H1 (cell line): ENCODE data around the gene PDGFD. TPM values are rescaled to one million over a fixed set of nuclear protein-coding genes. Genes with fewer than 3 reads are reported as not detected.

Experiments
- CTCF ChIA-PET: fragments of 300-600 bp; sonication (Branson Sonifier 250); formaldehyde crosslinking; loops from one replicate; lab custom pipeline; 2021; ENCODE audit not compliant: partially characterized antibody; lab: Charles Lee
- POLR2A ChIA-PET: fragments of 300-600 bp; sonication (Branson Sonifier 250); formaldehyde crosslinking; loops from one replicate; lab custom pipeline; 2021; ENCODE audit warnings: inconsistent platforms; ENCODE audit not compliant: partially characterized antibody; lab: Charles Lee
- DNase-seq, 2 experiments: peaks; one replicate each; pipeline versions ENCODE4 v3.0.0 to v3.0.0-alpha.2; 2010 to 2022; ENCODE audit warnings: low spot score in 2 of 2, low read depth in 1 of 2, mixed read lengths in 1 of 2
- FAIRE-seq: peaks from 2 replicates; lab custom pipeline; 2011; peaks lifted over from hg19 to GRCh38; lab: Jason Lieb, UNC
- H2AFZ ChIP-seq: 2 replicates; pipeline ENCODE4 v1.8.1; 2012; ENCODE audit warnings: low read length, inconsistent platforms
- H2AK5ac ChIP-seq: 2 replicates; pipeline ENCODE4 v1.6.1; 2013; ENCODE audit warnings: low read depth, low read length
- H2BK120ac ChIP-seq: replicated peaks from 2 replicates; pipeline ENCODE3; 2013; ENCODE audit warnings: low read depth, low read length, inconsistent platforms
- H2BK12ac ChIP-seq: 2 replicates; pipeline ENCODE4 v1.6.1; 2013; ENCODE audit warnings: low read depth, low read length
- H2BK15ac ChIP-seq: 2 replicates; pipeline ENCODE4 v1.6.1; 2013; ENCODE audit warnings: low read length
- H2BK20ac ChIP-seq: 2 replicates; pipeline ENCODE4 v1.6.1; 2013; ENCODE audit warnings: low read length
- H2BK5ac ChIP-seq: 2 replicates; pipeline ENCODE4 v1.6.1; 2013; ENCODE audit warnings: low read depth, low read length
- H3K14ac ChIP-seq: 2 replicates; pipeline ENCODE4 v1.6.1; 2013; ENCODE audit warnings: inconsistent platforms; ENCODE audit not compliant: insufficient read length
- H3K18ac ChIP-seq: 2 replicates; pipeline ENCODE4 v1.6.1; 2013; ENCODE audit warnings: low read length; ENCODE audit errors: extremely low read depth
- H3K23ac ChIP-seq: 2 replicates; pipeline ENCODE4 v1.6.1; 2013; ENCODE audit warnings: inconsistent platforms; ENCODE audit not compliant: insufficient read length
- H3K23me2 ChIP-seq: 2 replicates; pipeline ENCODE4 v1.6.1; 2013; ENCODE audit warnings: low read depth, low read length
- H3K27ac ChIP-seq: 2 replicates; pipeline ENCODE4 v1.6.1; 2011; ENCODE audit warnings: low read depth, low read length, inconsistent platforms
- H3K27me3 ChIP-seq, 4 experiments: replicated peaks in 1 of 4; 1 replicate in 1 of 4; 2 replicates in 3 of 4; pipeline versions ENCODE4 v1.6.1 to v1.8.1; 2011 to 2013; ENCODE audit warnings: low read length in 3 of 4, mild to moderate bottlenecking in 3 of 4, inconsistent platforms in 2 of 4, mixed read lengths in 2 of 4, moderate library complexity in 1 of 4; ENCODE audit not compliant: control insufficient read depth in 3 of 4, insufficient read depth in 3 of 4; ENCODE audit errors: extremely low read depth in 1 of 4
- H3K36me3 ChIP-seq, 4 experiments: 2 replicates each; pipeline versions ENCODE4 v1.6.1 to v1.8.1; 2011 to 2013; ENCODE audit warnings: mild to moderate bottlenecking in 4 of 4, low read length in 3 of 4, moderate library complexity in 2 of 4, control low read depth in 1 of 4, inconsistent platforms in 1 of 4; ENCODE audit not compliant: insufficient read depth in 4 of 4, control insufficient read depth in 2 of 4
- H3K4ac ChIP-seq: replicated peaks from 2 replicates; pipeline ENCODE3; 2013; ENCODE audit warnings: low read length, low read depth, mixed read lengths, inconsistent platforms; ENCODE audit not compliant: insufficient read length
- H3K4me1 ChIP-seq, 4 experiments: replicated peaks in 1 of 4; 1 replicate in 1 of 4; 2 replicates in 3 of 4; pipeline versions ENCODE4 v1.6.1 to v1.8.1; 2011 to 2013; ENCODE audit warnings: low read length in 3 of 4, inconsistent platforms in 2 of 4, mixed read lengths in 1 of 4; ENCODE audit not compliant: insufficient read depth in 4 of 4, control insufficient read depth in 3 of 4
- H3K4me2 ChIP-seq, 2 experiments: 2 replicates each; pipeline versions ENCODE4 v1.6.1 to v1.8.1; 2011 to 2013; ENCODE audit warnings: low read depth in 2 of 2, low read length in 2 of 2, control low read depth in 1 of 2, inconsistent platforms in 1 of 2, mild to moderate bottlenecking in 1 of 2; ENCODE audit not compliant: insufficient read depth in 1 of 2
- H3K4me3 ChIP-seq, 4 experiments: fragments of 200-600, 300-600 bp in 1 of 4; sonication (generic), shearing (Covaris generic), sonication (Bioruptor Twin) in 1 of 4; 2 replicates each; pipeline versions ENCODE4 v1.5.1 to v1.8.1; 2011 to 2016; ENCODE audit warnings: low read length in 4 of 4, low read depth in 3 of 4, control low read depth in 2 of 4, inconsistent platforms in 2 of 4, mild to moderate bottlenecking in 2 of 4, mixed read lengths in 1 of 4, moderate library complexity in 1 of 4; ENCODE audit not compliant: insufficient read depth in 2 of 4; ENCODE audit errors: extremely low read depth in 1 of 4
- H3K56ac ChIP-seq: replicated peaks from 2 replicates; pipeline ENCODE3; 2013; ENCODE audit warnings: low read depth, mild to moderate bottlenecking, mixed read lengths, low read length, inconsistent platforms; ENCODE audit not compliant: insufficient read length
- H3K79me1 ChIP-seq: 2 replicates; pipeline ENCODE4 v1.6.1; 2013; ENCODE audit warnings: low read depth, low read length, control low read depth
- H3K79me2 ChIP-seq, 2 experiments: 2 replicates each; pipeline versions ENCODE4 v1.6.1 to v1.8.1; 2012 to 2013; ENCODE audit warnings: low read length in 2 of 2, mild to moderate bottlenecking in 2 of 2, inconsistent platforms in 1 of 2; ENCODE audit not compliant: insufficient read depth in 2 of 2, control insufficient read depth in 1 of 2
- H3K9ac ChIP-seq, 4 experiments: replicated peaks in 1 of 4; 1 replicate in 1 of 4; 2 replicates in 3 of 4; pipeline versions ENCODE4 v1.6.1 to v1.8.1; 2011 to 2013; ENCODE audit warnings: low read depth in 3 of 4, low read length in 3 of 4, control low read depth in 2 of 4, mild to moderate bottlenecking in 2 of 4, moderate library complexity in 2 of 4, inconsistent platforms in 1 of 4; ENCODE audit errors: extremely low read depth in 1 of 4
- H3K9me3 ChIP-seq, 2 experiments: 2 replicates each; pipeline versions ENCODE4 v1.6.1 to v1.8.1; 2012 to 2013; ENCODE audit warnings: mild to moderate bottlenecking in 2 of 2, moderate library complexity in 2 of 2, control low read depth in 1 of 2, inconsistent platforms in 1 of 2, low read depth in 1 of 2, low read length in 1 of 2, mixed read lengths in 1 of 2; ENCODE audit not compliant: insufficient read depth in 2 of 2
- H4K20me1 ChIP-seq, 2 experiments: replicated peaks in 1 of 2; 2 replicates each; pipeline versions ENCODE3 to v1.8.1; 2011 to 2013; ENCODE audit warnings: inconsistent platforms in 2 of 2, low read length in 2 of 2, mild to moderate bottlenecking in 1 of 2; ENCODE audit not compliant: insufficient read depth in 2 of 2, control insufficient read depth in 1 of 2
- H4K5ac ChIP-seq: 2 replicates; pipeline ENCODE4 v1.6.1; 2013; ENCODE audit warnings: low read length, low read depth, mixed read lengths, inconsistent platforms; ENCODE audit not compliant: insufficient read length
- H4K8ac ChIP-seq: 2 replicates; pipeline ENCODE4 v1.8.0; 2013; ENCODE audit warnings: mild to moderate bottlenecking, moderate library complexity, low read length, inconsistent platforms; ENCODE audit not compliant: insufficient read depth; ENCODE audit errors: extremely low read depth
- H4K91ac ChIP-seq: replicated peaks from 2 replicates; pipeline ENCODE3; 2013; ENCODE audit warnings: low read length, mixed read lengths, inconsistent platforms; ENCODE audit not compliant: insufficient read length
- CBX8 ChIP-seq: fragments of 300-800, 300-1000 bp; sonication (generic); IDR thresholded peaks from 2 replicates; pipeline ENCODE4 v1.7.1; 2016; ENCODE audit warnings: low read depth, low read length, borderline replicate concordance
- CREB1 ChIP-seq: IDR thresholded peaks from 2 replicates; pipeline ENCODE4 v1.6.1; 2012; ENCODE audit warnings: inconsistent platforms
- KDM1A ChIP-seq: fragments of 200-600, 300-600 bp; sonication (generic); IDR thresholded peaks from 2 replicates; pipeline ENCODE4 v1.7.1; 2016; ENCODE audit warnings: mild to moderate bottlenecking, low read length, borderline replicate concordance
- POLR2AphosphoS5 ChIP-seq: IDR thresholded peaks from 2 replicates; pipeline ENCODE4 v1.6.1; 2011; ENCODE audit warnings: low read depth, low read length
- RNF2 ChIP-seq: fragments of 200-900, 300-1000 bp; sonication (generic); IDR thresholded peaks from 2 replicates; pipeline ENCODE4 v1.7.1; 2016; ENCODE audit warnings: borderline replicate concordance, low read depth, mild to moderate bottlenecking, antibody characterized with exemption, low read length; ENCODE audit not compliant: poor library complexity, severe bottlenecking; ENCODE audit errors: missing control alignments
- TCF12 ChIP-seq: IDR thresholded peaks from 2 replicates; pipeline ENCODE4 v1.6.1; 2011; ENCODE audit warnings: low read depth, mild to moderate bottlenecking, low read length
- WGBS, 2 experiments: shearing (Covaris generic) in 1 of 2; methylation state at CpG; one replicate each; pipeline versions ENCODE4 v1.1.6 to v1.1.7; 2013 to 2015; ENCODE audit warnings: low lambda C conversion rate in 2 of 2, mixed read lengths in 2 of 2, inconsistent platforms in 1 of 2, low coverage in 1 of 2, missing lambda C conversion rate in 1 of 2; ENCODE audit not compliant: insufficient replicate concordance in 2 of 2, insufficient coverage in 1 of 2, insufficient read length in 1 of 2; ENCODE audit errors: extremely low coverage in 1 of 2, missing lambda C conversion rate in 1 of 2; 5-methylcytosine and 5-hydroxymethylcytosine counted together
- polyA plus RNA-seq, 7 experiments: library from polyadenylated mRNA; depleted of rRNA in 3 of 7; stranded (reverse) in 5 of 7; unstranded in 2 of 7; fragments of >200 nt in 5 of 7; fragments of 200-250 nt in 2 of 7; gene quantifications; 1 replicate in 5 of 7; 2 replicates in 1 of 7; 4 replicates in 1 of 7; pipeline versions ENCODE4 v1.2.1 to v1.2.3, GENCODE V29; 2011 to 2013; ENCODE audit warnings: missing spikeins in 2 of 7, mixed read lengths in 2 of 7
- total RNA-seq: library from RNA; stranded (reverse); fragmentation: NEBNext Ultra II Directional; extraction: Animal tissue kit (Norgen Biotek cat#: 25700); gene quantifications from 2 replicates; pipeline ENCODE4 v1.2.1, GENCODE V29; 2021

The PDGFD gene
- total and polyA plus RNA-seq, 2 of the 8 experiments (the other 6 are each of a cell fraction or from before 2014, with no cell fraction given): 1.1 to 3.9 TPM

GRCh38 chr11:104120493-104121137 lies 43.3 kb downstream of the PDGFD start:
- Histone ChIP-seq H3K79me2 (no peaks in the 10 kb centered on the region), H3K79me1 (no peaks in the 10 kb centered on the region), H3K18ac (no peak overlapping the region), H4K5ac (no peak overlapping the region), H3K36me3 (no peaks in the 10 kb centered on the region), H3K23me2 (no peaks in the 10 kb centered on the region), H3K56ac (no peak overlapping the region), H3K4me1 (peaks cover 0 to 11% (median 4%) of the 10 kb centered on the region in 4 experiments; a peak in 3 of 7 replicates), H4K20me1 (no peaks in the 10 kb centered on the region), H3K23ac (no peak overlapping the region), H3K9me3 (no peaks in the 10 kb centered on the region), H3K27ac (no peak overlapping the region), H4K8ac (no peak overlapping the region), H3K4me2 (no peak overlapping the region), H2AFZ (no peak overlapping the region), H2BK15ac (no peak overlapping the region), H2BK5ac (no peak overlapping the region), H3K4ac (no peak overlapping the region), H4K91ac (no peak overlapping the region), H2BK20ac (no peak overlapping the region), H3K9ac (no peak overlapping the region), H3K27me3 (no peaks in the 10 kb centered on the region), H2BK120ac (no peak overlapping the region), H3K14ac (no peak overlapping the region), H2AK5ac (no peak overlapping the region), H2BK12ac (no peak overlapping the region), H3K4me3 (no peak overlapping the region)
- TF ChIP-seq CREB1: no peak
- TF ChIP-seq POLR2AphosphoS5: no peak
- no peak for TF ChIP-seq TCF12
- TF ChIP-seq CBX8: no peak
- TF ChIP-seq KDM1A: no peak
- TF ChIP-seq RNF2: no peak
- WGBS, 2 experiments: 62% methylated on average over 4 of the region's 4 CpGs; no CpG with 5 or more reads in 1 of the 2 experiments
- POLR2A ChIA-PET: no interaction called here
- DNase-seq (no peak), FAIRE-seq (no peak)
- CTCF ChIA-PET: interaction anchor here (1.2 to 2.1 kb wide), 2 partner anchors 14 to 439 kb away, joined by 3 to 5 read pairs; no protein-coding TSS in a partner anchor
